HCT116 (cell line): ENCODE data around the gene PIGX. TPM values are rescaled to one million over a fixed set of nuclear protein-coding genes. Genes with fewer than 3 reads are reported as not detected.

Experiments used
- ATAC-seq: fragments of 200-7000 bp; cut with Tn5 transposase; 2 replicates; pipeline ENCODE4 v1.9.1; 2020; ENCODE audit warnings: mild to moderate bottlenecking, moderate library complexity
- BruUV-seq: library from RNA; stranded (reverse); fragments of 400-500 nt; replicated peaks from 2 replicates; lab custom pipeline; 2021; lab: Mats Ljungman, UMichigan
- CTCF ChIA-PET: fragments of 300-600 bp; sonication (Branson Sonifier 250); formaldehyde crosslinking; loops from one replicate; lab custom pipeline; 2021; ENCODE audit warnings: antibody characterized with exemption; lab: Charles Lee
- POLR2A ChIA-PET: fragments of 300-600, 350-600 bp; sonication (Branson Sonifier 250); formaldehyde crosslinking; loops from one replicate; lab custom pipeline; 2021; ENCODE audit warnings: antibody characterized with exemption; lab: Charles Lee
- RAD21 ChIA-PET, 2 experiments: fragments of 300-600 bp; sonication (Branson Sonifier 250); formaldehyde crosslinking; loops; one replicate each; lab custom pipeline; 2023; ENCODE audit warnings: low total read pairs in 2 of 2; ENCODE audit not compliant: uncharacterized antibody in 2 of 2, unreplicated experiment in 2 of 2, low non-redundant PET in 1 of 2; lab: Charles Lee
- DNase-seq: peaks from one replicate; pipeline ENCODE4 v3.0.0-alpha.2; 2010; ENCODE audit warnings: low read depth, low spot score
- H2AFZ ChIP-seq: fragments of 200-600 bp; shearing (Covaris generic), sonication (generic); 2 replicates; pipeline ENCODE4 v1.6.1; 2017; ENCODE audit warnings: low read depth, mixed run types, mixed read lengths, antibody characterized with exemption, low read length; ENCODE audit not compliant: poor library complexity, severe bottlenecking
- H3K27ac ChIP-seq: 2 replicates; pipeline ENCODE4 v1.5.1; 2012; ENCODE audit warnings: low read depth, low read length
- H3K27me3 ChIP-seq: fragments of 200-600 bp; sonication (generic); 2 replicates; pipeline ENCODE4 v1.6.1; 2016; ENCODE audit warnings: mixed run types, low read length, mixed read lengths; ENCODE audit not compliant: insufficient read depth
- H3K36me3 ChIP-seq, 2 experiments: fragments of 200-500 bp in 1 of 2; fragments of 200-600 bp in 1 of 2; sonication (Bioruptor generic) in 1 of 2; sonication (generic) in 1 of 2; 2 replicates each; pipeline versions ENCODE4 v1.5.1 to v1.6.1; 2014 to 2016; ENCODE audit warnings: low read length in 2 of 2, inconsistent platforms in 1 of 2, mixed read lengths in 1 of 2, mixed run types in 1 of 2; ENCODE audit not compliant: insufficient read depth in 2 of 2, control insufficient read depth in 1 of 2
- H3K4me1 ChIP-seq, 2 experiments: fragments of 200-600 bp in 1 of 2; sonication (generic) in 1 of 2; 2 replicates each; pipeline versions ENCODE4 v1.5.1 to v1.6.1; 2012 to 2017; ENCODE audit warnings: low read length in 2 of 2, inconsistent platforms in 1 of 2, mild to moderate bottlenecking in 1 of 2, mixed read lengths in 1 of 2, mixed run types in 1 of 2, moderate library complexity in 1 of 2; ENCODE audit not compliant: insufficient read depth in 2 of 2, control insufficient read depth in 1 of 2
- H3K4me2 ChIP-seq: fragments of 200-600 bp; sonication (generic); 2 replicates; pipeline ENCODE4 v1.6.1; 2017; ENCODE audit warnings: mixed run types, low read length, mixed read lengths
- H3K4me3 ChIP-seq, 2 experiments: fragments of 200-600 bp in 1 of 2; sonication (generic) in 1 of 2; replicated peaks in 1 of 2; 2 replicates each; pipeline ENCODE4 v1.5.1; 2011 to 2016; ENCODE audit warnings: low read length in 2 of 2, control low read depth in 1 of 2, low read depth in 1 of 2, mild to moderate bottlenecking in 1 of 2, mixed read lengths in 1 of 2, mixed run types in 1 of 2
- H3K79me2 ChIP-seq: fragments of 200-600 bp; sonication (generic); 2 replicates; pipeline ENCODE4 v1.6.1; 2017; ENCODE audit warnings: mild to moderate bottlenecking, mixed run types, low read length, moderate library complexity, mixed read lengths; ENCODE audit not compliant: insufficient read depth
- H3K9ac ChIP-seq: fragments of 200-600 bp; sonication (generic); 2 replicates; pipeline ENCODE4 v1.6.1; 2016; ENCODE audit warnings: low read length, mixed read lengths
- H3K9me2 ChIP-seq: fragments of 200-600 bp; sonication (generic), shearing (Covaris generic); 2 replicates; pipeline ENCODE4 v1.6.1; 2017; ENCODE audit warnings: mixed run types, mild to moderate bottlenecking, moderate library complexity; ENCODE audit not compliant: insufficient read depth
- H3K9me3 ChIP-seq, 2 experiments: fragments of 200-500 bp in 1 of 2; fragments of 200-600 bp in 1 of 2; sonication (Bioruptor generic) in 1 of 2; sonication (generic) in 1 of 2; 2 replicates each; pipeline ENCODE4 v1.6.1; 2014 to 2017; ENCODE audit warnings: low read length in 2 of 2, mixed read lengths in 2 of 2, inconsistent platforms in 1 of 2, low read depth in 1 of 2, mild to moderate bottlenecking in 1 of 2, mixed run types in 1 of 2, moderate library complexity in 1 of 2; ENCODE audit not compliant: control insufficient read depth in 1 of 2, insufficient read depth in 1 of 2
- H4K20me1 ChIP-seq: fragments of 200-600 bp; sonication (generic), shearing (Covaris generic); 2 replicates; pipeline ENCODE4 v1.6.1; 2017; ENCODE audit warnings: mixed run types, mild to moderate bottlenecking, moderate library complexity; ENCODE audit not compliant: insufficient read depth
- CBX3 ChIP-seq: IDR thresholded peaks from 2 replicates; pipeline ENCODE4 v1.6.1; 2012; ENCODE audit warnings: low read depth
- EGR1 ChIP-seq: IDR thresholded peaks from 2 replicates; pipeline ENCODE4 v1.6.1; 2012; ENCODE audit warnings: low read depth
- ELF1 ChIP-seq: IDR thresholded peaks from 2 replicates; pipeline ENCODE4 v1.6.1; 2012; ENCODE audit warnings: low read depth, borderline replicate concordance
- EZH2 ChIP-seq: fragments of 200-600 bp; sonication (generic); IDR thresholded peaks from 2 replicates; pipeline ENCODE4 v1.6.1; 2017; ENCODE audit warnings: antibody characterized with exemption, mixed run types
- EZH2phosphoT487 ChIP-seq: fragments of 200-600 bp; IDR thresholded peaks from 2 replicates; pipeline ENCODE4 v1.6.1; 2018; ENCODE audit warnings: antibody characterized with exemption, borderline replicate concordance
- FOSL1 ChIP-seq: IDR thresholded peaks from 2 replicates; pipeline ENCODE4 v1.6.1; 2012; ENCODE audit warnings: low read depth
- POLR2AphosphoS5 ChIP-seq: IDR thresholded peaks from 2 replicates; pipeline ENCODE4 v1.6.1; 2011; ENCODE audit warnings: mild to moderate bottlenecking, low read depth, low read length, moderate library complexity
- SIN3A ChIP-seq: IDR thresholded peaks from 2 replicates; pipeline ENCODE4 v1.6.1; 2012; ENCODE audit warnings: low read depth
- TCF7L2 ChIP-seq: IDR thresholded peaks from 2 replicates; pipeline ENCODE4 v1.7.0; 2011; ENCODE audit warnings: borderline replicate concordance, inconsistent platforms; ENCODE audit not compliant: insufficient read depth, insufficient read length; ENCODE audit errors: extremely low read depth
- ZNF274 ChIP-seq: fragments of 200-500 bp; sonication (Bioruptor generic); IDR thresholded peaks from 2 replicates; pipeline ENCODE4 v1.6.1; 2014; ENCODE audit warnings: mild to moderate bottlenecking, low read depth, low read length, inconsistent platforms
- intact Hi-C: fragments of 100-400 bp; cut with micrococcal nuclease; formaldehyde crosslinking; loops from 2 replicates; pipeline ENCODE4 v1.10.0; 2022
- total RNA-seq: library from RNA; stranded (reverse); gene quantifications from one replicate; pipeline ENCODE4 v1.2.1, GENCODE V29; 2021; ENCODE audit not compliant: unreplicated experiment
- TF ChIP-seq, protein P1 (sequence below): IDR thresholded peaks from 2 replicates; pipeline ENCODE4 v1.6.1; 2012
- TF ChIP-seq, protein P2 (sequence below): IDR thresholded peaks from 2 replicates; pipeline ENCODE4 v1.6.1; 2012

PIGX gene
- total RNA-seq, 1 experiment from 2014 or later, result 27.2 TPM

DNA sequence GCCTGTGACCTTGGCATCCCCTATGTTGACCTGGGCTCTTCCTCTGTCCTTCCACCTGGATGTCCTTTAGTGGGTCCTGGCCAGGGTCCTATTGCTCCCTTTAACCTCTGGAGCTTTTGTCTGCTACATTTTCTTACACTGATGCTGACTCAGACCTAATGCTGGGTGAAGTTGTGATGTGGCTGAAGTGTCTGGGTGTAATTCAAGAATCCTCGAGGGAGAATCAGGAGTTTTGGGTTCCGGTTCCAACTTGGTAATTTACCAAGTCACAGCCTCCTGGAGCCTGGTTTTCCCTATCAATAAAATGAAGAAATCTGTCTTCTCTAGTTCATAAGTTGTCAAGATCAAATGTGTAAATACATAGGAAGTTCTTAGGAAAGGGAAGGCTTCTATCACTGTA, 25.7 kb upstream of the PIGX start:
- peaks cover 0 to 11% of the 10 kb centered on the region in 2 experiments; a peak in 2 of 4 replicates for H3K4me1 ChIP-seq
- ChIA-PET RAD21 (no interaction called here), CTCF (interaction anchor here (0.8 to 5.2 kb wide), 5 partner anchors 55 to 164 kb away, joined by 3 to 62 read pairs (median 8); no protein-coding TSS in a partner anchor), POLR2A (no interaction called here)
- BruUV-seq, result no TSS peak
- intact Hi-C loops, result no loop called here
- no peak overlapping the region for H2AFZ ChIP-seq
- TF ChIP-seq TCF7L2 (no peak), CBX3 (no peak), ZNF274 (no peak), EGR1 (no peak)
- H3K9me2 ChIP-seq, result no peaks in the 10 kb centered on the region
- H3K27me3 ChIP-seq, result no peaks in the 10 kb centered on the region
- no peaks in the 10 kb centered on the region for H3K9me3 ChIP-seq
- no peaks in the 10 kb centered on the region for H3K36me3 ChIP-seq
- H3K4me3 ChIP-seq, result no peak overlapping the region
- no peaks in the 10 kb centered on the region for H3K79me2 ChIP-seq
- no peaks in the 10 kb centered on the region for H4K20me1 ChIP-seq
- ATAC-seq, result no peak
- DNase-seq, result no peak
- H3K27ac ChIP-seq, result no peak overlapping the region
- no peak overlapping the region for H3K4me2 ChIP-seq
- no peak overlapping the region for H3K9ac ChIP-seq

DNA sequence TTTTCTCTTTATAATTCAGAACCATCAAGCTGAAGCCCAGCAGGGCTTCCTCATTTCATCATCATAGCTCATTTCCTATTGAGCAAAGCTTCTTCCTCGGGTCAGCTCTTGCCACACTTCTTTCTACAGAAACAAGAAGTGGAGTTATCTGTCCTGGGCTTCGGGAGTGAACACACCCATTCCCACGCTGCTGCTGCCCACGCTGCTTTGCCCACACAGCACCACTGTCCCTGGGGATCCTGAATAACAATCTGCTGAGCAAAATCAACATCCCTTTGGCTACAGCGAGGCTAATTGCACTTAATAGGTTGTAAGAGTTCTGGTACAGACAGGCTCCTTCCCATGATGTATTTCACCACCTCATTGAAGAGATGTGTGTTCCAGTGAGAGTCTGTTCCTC, 23.8 kb upstream of the PIGX start:
- ChIA-PET CTCF (interaction anchor here (0.6 to 5.2 kb wide), 2 partner anchors 78 to 166 kb away, joined by 3 to 62 read pairs; no protein-coding TSS in a partner anchor), RAD21 (interaction anchor here in 1 of 2 experiments (1.0 kb wide), 1 partner anchor 79 kb away, joined by 3 read pairs; no protein-coding TSS in a partner anchor), POLR2A (no interaction called here)
- no peak overlapping the region for H3K9ac ChIP-seq
- no peak overlapping the region for H3K4me2 ChIP-seq
- H3K9me2 ChIP-seq, result no peaks in the 10 kb centered on the region
- BruUV-seq, result no TSS peak
- no peak for ATAC-seq
- H3K27ac ChIP-seq, result no peak overlapping the region
- H3K27me3 ChIP-seq, result no peaks in the 10 kb centered on the region
- peaks cover 0 to 11% of the 10 kb centered on the region in 2 experiments; a peak in 2 of 4 replicates for H3K4me1 ChIP-seq
- H3K4me3 ChIP-seq, result no peak overlapping the region
- no peak for DNase-seq
- TF ChIP-seq, protein P1, sequence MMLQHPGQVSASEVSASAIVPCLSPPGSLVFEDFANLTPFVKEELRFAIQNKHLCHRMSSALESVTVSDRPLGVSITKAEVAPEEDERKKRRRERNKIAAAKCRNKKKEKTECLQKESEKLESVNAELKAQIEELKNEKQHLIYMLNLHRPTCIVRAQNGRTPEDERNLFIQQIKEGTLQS, result no peak
- TF ChIP-seq POLR2AphosphoS5, result no peak
- TF ChIP-seq, protein P2, sequence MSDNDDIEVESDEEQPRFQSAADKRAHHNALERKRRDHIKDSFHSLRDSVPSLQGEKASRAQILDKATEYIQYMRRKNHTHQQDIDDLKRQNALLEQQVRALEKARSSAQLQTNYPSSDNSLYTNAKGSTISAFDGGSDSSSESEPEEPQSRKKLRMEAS, result no peak
- TF ChIP-seq EZH2phosphoT487, result no peak
- no peak for TF ChIP-seq EZH2
- no peak for TF ChIP-seq FOSL1
- no peak for TF ChIP-seq ELF1
- TF ChIP-seq SIN3A, result no peak
- H3K79me2 ChIP-seq, result no peaks in the 10 kb centered on the region
- H4K20me1 ChIP-seq, result no peaks in the 10 kb centered on the region
- intact Hi-C loops, result no loop called here
- no peak overlapping the region for H2AFZ ChIP-seq
- H3K36me3 ChIP-seq, result no peaks in the 10 kb centered on the region
- H3K9me3 ChIP-seq, result no peaks in the 10 kb centered on the region
